Right kidney (tissue), 1 donor: ENCODE measurements around the gene C1QA.

Experiments
- DNase-seq: peaks from one replicate; pipeline ENCODE4 v3.0.0-alpha.2; 2016

C1QA gene

GRCh38 chr1:22611530-22611947 lies 24.9 kb upstream of the C1QA start:
- DNase-seq, result peak; percentile 56

- DNase-seq, result no peak
Observed at GRCh38 chr1:22612671-22613571, 23.5 kb upstream of the C1QA start.

GRCh38 chr1:22613572-22613918 lies 22.9 kb upstream of the C1QA start:
- DNase-seq, result no peak

DNA sequence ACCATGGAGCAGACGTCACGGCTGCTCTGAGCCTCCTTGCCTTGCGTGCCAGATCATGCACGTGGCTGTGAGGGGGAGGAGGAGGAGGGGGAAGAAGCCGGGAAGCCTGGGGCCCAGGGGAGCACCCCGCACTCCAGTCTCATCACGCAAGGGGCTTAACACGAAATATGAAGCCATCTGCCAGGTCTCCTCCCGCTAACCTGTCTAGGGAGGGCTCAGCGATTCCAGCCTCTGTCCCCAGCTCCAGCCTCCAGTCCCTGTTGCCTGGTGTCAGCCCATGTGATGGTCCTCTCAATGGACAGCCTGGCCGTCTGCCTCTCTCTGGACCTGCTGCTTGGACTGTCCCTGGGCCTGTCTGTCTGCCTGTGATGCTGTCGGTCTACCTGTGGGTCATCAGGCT lies 22.5 kb upstream of the C1QA start:
- DNase-seq, result no peak

DNA sequence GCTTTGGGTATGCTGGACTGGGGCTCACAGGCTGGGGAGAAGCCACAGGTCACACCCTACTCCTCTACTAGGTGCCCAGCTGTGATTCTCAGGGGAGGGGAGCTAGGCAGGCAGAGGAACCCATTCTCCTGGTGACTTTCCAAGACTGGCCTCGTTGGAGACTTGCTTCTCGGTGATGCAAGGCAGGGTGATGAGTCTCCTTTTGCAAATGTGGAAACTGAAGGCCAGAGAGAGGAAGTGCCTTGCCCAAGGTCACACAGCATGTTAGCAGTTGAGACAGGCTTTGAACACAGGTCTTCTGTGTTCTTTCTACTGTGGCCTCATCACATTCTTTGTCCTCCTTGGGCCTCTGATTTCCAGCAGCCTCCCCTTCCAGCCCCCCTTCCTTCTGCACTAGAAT lies 20.5 kb upstream of the C1QA start:
- DNase-seq, result no peak

GRCh38 chr1:22616571-22616970 lies 19.9 kb upstream of the C1QA start:
- DNase-seq, result no peak

DNA sequence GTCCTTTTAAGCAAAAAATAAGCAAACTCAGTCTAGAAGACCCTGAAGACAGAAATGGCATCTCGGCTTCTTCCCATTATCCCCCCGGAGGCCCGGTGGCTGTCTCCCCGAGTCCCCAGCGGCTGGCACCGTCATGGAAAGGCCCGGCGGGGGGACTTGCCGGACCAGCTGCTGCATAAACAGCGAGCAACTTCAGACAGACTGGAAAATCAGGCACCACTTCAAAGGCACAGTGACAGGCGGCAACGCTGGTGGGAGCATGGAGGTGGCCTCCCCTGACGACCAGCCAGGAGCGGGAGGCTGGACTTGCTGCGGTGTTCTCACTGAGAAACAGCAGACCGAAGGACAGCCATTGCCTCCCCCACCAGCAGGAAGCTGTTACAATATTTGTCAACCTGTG lies 18.4 kb upstream of the C1QA start:
- DNase-seq, result no peak

DNA sequence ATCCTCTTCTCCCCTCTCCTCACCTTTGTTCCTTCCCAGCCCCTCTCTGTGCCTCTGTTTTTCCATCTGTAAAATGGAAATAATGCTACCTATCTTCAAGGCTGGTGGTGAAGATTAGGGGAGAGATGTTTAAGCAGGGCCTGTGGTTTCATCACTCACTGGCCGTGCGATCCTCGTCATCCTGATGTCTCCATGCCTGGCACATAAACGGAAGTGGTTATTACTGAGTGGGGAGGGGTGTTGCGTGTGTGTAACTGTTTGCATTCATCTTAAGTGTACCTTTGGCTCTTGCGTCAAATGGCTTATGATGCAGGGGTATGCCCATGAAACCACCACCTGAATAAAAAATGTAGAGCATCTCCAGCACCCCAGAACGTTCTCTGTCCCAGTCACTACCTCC lies 17.2 kb upstream of the C1QA start:
- DNase-seq, result no peak

DNA sequence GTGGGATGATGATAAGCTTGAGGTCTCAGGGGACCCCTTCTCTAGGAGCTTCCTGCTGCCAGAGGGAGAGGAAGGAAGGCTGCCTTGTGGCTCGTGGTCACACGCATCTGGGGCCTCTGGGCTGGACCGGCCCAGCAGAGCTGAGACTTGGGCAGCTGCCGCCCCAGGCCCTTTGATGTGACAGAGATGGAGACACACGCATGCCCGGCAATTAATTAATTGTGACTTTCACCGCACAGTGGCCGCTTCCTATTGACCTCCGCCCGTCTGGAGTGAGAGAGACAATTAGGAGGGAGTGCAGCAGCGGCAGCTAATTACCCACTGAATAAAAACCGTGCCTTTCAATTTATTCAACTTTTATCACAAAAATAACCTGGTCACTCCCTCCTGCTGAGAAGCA lies 16.6 kb upstream of the C1QA start:
- no peak for DNase-seq

- DNase-seq, result no peak
Observed at GRCh38 chr1:22621761-22622160, 14.7 kb upstream of the C1QA start.

GRCh38 chr1:22625262-22625925 lies 11.0 kb upstream of the C1QA start:
- no peak for DNase-seq

GRCh38 chr1:22626237-22627157 lies 9.9 kb upstream of the C1QA start:
- DNase-seq, result no peak

DNA sequence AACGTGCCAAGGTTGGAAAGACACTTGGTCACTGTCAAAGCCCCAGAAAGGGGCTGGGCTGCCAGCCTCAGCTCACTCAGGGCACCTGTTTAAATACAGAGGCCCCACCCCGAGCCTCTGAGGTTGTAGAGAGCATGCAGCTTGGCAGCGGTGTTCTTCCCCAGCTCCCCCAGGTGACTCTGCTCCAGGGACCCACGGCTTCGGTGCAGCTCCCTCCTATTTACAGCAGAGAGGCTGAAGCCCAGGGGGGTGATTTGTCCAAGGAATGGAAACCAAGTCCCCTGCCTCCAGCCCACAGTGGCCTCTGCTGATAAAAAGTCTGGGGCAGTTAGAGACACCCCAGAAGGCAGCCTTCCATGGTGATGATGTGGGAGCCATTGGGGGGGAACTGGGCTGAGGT lies 9.1 kb upstream of the C1QA start:
- DNase-seq, result no peak

- DNase-seq, result no peak
Observed at GRCh38 chr1:22628698-22629444, 7.6 kb upstream of the C1QA start.

DNA sequence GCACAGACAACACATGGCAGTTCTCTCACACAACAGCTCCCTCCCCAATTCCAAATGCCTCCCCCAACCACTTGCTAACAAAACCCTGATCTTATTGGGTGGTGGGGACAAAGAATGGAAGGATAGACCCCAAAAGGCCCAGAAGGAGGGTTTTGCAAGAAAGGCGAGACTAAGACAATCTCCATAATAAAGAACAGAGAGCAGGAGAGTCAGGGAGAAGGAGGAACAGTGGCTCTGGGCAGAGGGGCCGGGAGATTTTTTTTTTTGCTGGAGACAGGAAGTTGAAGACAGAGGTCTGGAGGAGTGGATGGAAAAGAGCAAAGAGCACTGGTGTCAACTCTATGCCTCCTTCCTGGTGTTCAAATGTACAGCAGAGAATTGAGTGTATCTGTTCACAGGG lies 6.5 kb upstream of the C1QA start:
- DNase-seq, result no peak

DNA sequence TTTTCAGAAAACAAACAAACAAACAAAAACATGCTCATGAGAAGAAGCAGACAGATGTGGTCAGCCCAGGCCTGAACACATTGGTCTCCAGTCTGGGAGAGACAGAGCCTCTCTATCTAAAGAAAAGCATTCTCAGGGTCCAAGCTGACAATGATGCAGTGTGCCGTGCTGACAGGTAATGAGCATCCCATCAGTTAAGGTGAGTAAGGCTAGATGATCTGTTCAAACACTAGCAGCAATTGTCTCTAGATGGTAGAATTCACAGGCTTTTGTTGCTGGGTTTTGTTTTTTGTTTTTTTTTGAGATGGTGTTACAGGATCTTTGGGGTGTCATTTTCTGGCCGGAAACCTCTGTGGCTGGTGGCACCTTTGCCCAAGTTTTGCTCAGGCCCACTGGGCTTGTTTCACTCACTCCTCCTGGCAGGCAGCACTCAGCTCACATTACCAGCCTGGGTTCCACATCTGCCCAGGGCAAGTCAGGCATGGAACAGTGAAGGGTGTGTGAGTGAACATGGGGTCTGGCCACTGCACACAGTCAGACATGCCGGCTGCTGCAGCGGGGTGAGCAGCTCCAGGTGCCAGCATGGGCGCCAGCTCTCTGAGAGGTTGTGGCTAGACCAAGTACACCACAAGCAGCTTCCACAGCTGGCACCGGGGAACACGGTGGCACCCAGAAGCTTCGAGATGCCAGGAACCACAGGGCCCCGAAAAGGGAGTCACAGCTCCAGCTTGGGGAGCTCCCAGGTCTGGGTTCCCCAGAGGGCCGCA lies 2.5 kb upstream of the C1QA start:
- DNase-seq, result no peak

DNA sequence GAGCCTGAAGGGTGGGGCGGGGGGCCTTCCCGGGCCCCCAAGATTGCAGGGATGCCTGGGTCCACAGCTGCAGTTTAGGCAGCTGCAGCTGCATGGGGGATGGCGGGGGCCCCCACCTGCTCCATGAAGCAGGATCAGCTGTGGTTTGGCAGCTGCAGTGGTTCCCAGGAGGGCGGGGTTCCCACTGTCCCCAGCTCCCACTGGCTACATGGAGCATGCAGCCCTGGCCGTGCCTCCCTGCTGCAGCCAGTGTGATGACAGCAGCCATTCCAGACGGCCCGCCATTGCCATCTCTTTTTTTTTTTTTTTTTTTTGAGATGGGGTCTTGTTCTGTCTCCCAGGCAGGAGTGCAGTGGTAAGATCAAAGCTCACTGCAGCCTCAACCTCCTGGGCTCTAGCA lies 992 bp upstream of the C1QA start:
- no peak for DNase-seq

DNA sequence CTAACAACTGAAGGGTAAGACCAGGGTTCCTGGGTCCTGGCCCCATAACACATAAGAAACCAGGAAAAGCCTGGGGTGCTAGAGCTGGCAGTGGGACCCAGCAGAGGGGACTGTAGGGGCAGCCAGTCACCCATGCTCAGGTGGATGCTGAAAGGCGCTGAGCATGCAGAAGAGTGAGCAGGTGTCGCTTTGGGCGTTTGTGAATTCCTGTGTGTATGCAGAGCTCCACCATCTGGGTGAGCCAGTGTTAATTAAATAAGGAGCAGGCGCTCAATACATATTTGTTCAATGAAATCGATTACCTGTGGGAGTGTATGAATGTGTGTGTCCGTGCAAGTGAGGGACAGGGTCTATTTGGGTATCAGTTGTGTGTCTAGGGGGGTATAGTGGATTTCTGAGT lies 499 bp downstream of the C1QA start:
- DNase-seq, result no peak

- DNase-seq, result no peak
Observed at GRCh38 chr1:22637907-22638445, 1.5 kb downstream of the C1QA start.

DNA sequence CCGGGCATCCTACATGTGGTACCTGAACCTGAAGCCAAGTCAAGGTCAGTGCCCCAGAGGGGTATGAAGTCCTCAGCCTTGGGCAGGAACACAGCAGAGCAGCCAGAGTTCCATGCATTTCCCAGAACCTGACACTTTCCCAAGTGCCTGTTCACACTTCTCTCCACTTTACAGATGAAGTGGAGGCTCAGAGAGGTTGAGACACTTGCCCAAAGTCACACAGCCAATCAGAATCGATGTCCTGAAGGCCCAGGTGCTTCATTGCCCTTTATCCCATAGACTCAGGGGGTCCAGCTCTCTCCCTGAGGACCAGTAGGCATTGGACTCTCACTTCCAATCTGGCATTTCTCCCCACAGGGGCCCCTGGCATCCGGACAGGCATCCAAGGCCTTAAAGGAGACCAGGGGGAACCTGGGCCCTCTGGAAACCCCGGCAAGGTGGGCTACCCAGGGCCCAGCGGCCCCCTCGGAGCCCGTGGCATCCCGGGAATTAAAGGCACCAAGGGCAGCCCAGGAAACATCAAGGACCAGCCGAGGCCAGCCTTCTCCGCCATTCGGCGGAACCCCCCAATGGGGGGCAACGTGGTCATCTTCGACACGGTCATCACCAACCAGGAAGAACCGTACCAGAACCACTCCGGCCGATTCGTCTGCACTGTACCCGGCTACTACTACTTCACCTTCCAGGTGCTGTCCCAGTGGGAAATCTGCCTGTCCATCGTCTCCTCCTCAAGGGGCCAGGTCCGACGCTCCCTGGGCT lies 2.2 kb downstream of the C1QA start:
- no peak for DNase-seq
